MCF 10A (cell line): ENCODE data around the gene CCDC6. TPM values are rescaled to one million over a fixed set of nuclear protein-coding genes. Genes with fewer than 3 reads are reported as not detected.
A peak's percentile ranks its signal among the peaks of the same experiment; 100 is the strongest.

Source experiments
- BruUV-seq: library from RNA; stranded (reverse); fragments of 400-500 nt; replicated peaks from 2 replicates; lab custom pipeline; 2021; lab: Mats Ljungman, UMichigan
- CTCF ChIA-PET: fragments of 300-600 bp; sonication (Branson Sonifier 250); formaldehyde crosslinking; extraction: SDS; loops from one replicate; lab custom pipeline; 2021; ENCODE audit warnings: antibody characterized with exemption, inconsistent platforms; lab: Yijun Ruan, JAX
- POLR2A ChIA-PET: fragments of 300-600, 350-650 bp; sonication (Branson Sonifier 250); formaldehyde crosslinking; extraction: SDS; loops from one replicate; lab custom pipeline; 2020; ENCODE audit warnings: antibody characterized with exemption, inconsistent platforms; lab: Yijun Ruan, JAX
- DNase-seq: peaks from one replicate; pipeline ENCODE4 v3.0.0-alpha.2; 2018; ENCODE audit not compliant: unreplicated experiment
- H3K27ac Mint-ChIP-seq: one replicate; pipeline ENCODE4 v1.8.0; 2022; ENCODE audit warnings: mild to moderate bottlenecking, low read depth, mixed read lengths; ENCODE audit not compliant: unreplicated experiment
- H3K27me3 Mint-ChIP-seq: one replicate; pipeline ENCODE4 v1.8.0; 2022; ENCODE audit warnings: mixed read lengths; ENCODE audit not compliant: insufficient read depth, unreplicated experiment
- H3K36me3 Mint-ChIP-seq: one replicate; pipeline ENCODE4 v1.8.0; 2022; ENCODE audit warnings: mild to moderate bottlenecking, moderate library complexity, mixed read lengths; ENCODE audit not compliant: insufficient read depth, unreplicated experiment
- H3K4me1 Mint-ChIP-seq: one replicate; pipeline ENCODE4 v1.8.0; 2022; ENCODE audit warnings: mixed read lengths; ENCODE audit not compliant: insufficient read depth, unreplicated experiment
- H3K4me3 Mint-ChIP-seq: one replicate; pipeline ENCODE4 v1.8.0; 2022; ENCODE audit warnings: mild to moderate bottlenecking, moderate library complexity, mixed read lengths; ENCODE audit not compliant: unreplicated experiment
- H3K9me3 Mint-ChIP-seq: one replicate; pipeline ENCODE4 v1.8.0; 2022; ENCODE audit warnings: mixed read lengths; ENCODE audit not compliant: unreplicated experiment
- intact Hi-C: fragments of 100-400 bp; cut with micrococcal nuclease; formaldehyde crosslinking; loops from 2 replicates; pipeline ENCODE4 v1.14.1; 2022
- total RNA-seq: library from RNA; stranded (reverse); gene quantifications from 2 replicates; pipeline ENCODE4 v1.2.3, GENCODE V29; 2022
- TF ChIP-seq, protein P1 (sequence below): fragments of 200-600 bp; IDR thresholded peaks from one replicate; pipeline ENCODE4 v1.8.0; 2022; ENCODE audit warnings: antibody characterized with exemption, mild to moderate bottlenecking; ENCODE audit not compliant: unreplicated experiment

CCDC6 gene
- total RNA-seq, 1 experiment from 2014 or later: 66.4 TPM

DNA sequence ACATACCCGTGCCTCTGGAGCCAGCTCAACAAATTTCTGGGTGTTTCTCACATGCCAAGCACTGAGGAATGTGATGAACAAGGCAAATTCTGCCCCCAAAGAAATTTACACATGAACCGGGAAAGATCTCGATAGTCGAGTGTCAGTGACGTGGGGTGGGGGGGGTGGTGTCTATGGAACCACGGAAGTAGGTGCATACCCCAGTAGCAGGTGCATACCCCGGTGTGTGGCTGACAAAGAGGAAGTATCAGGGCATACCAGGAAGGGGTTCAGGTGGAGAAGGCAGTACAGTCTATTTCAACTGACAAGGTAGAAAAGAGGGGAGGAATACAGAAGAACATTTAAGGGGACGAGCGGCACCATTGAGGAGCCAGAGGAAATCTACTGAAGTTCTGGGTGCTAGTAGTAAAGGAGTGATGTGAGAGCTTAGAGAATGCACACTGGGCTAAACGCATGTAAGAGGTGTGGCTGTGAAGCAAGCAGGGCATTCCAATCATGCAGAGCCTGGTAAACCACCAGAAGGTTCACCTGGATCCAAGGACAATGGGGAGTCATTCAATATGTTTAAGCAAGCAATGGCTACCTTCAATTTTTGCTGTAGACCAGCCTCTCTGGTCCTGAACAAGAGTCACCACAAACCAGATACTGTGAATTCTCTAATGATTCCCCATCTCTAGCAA is 6.2 kb downstream of the CCDC6 start:
- ChIA-PET CTCF (interaction anchor here (0.6 to 4.4 kb wide), 5 partner anchors 35 to 275 kb away, joined by 4 to 25 read pairs (median 5); no protein-coding TSS in a partner anchor), POLR2A (interaction anchor here (0.6 to 9.8 kb wide), 5 partner anchors 15 to 1202 kb away, joined by 3 to 130 read pairs (median 3); partner anchors contain the start of gene CDK1)
- Mint-ChIP-seq H3K27me3 (no peaks in the 10 kb centered on the region), H3K4me3 (peak overlapping the region; percentile 59), H3K4me1 (peaks cover 66% of the 10 kb centered on the region), H3K9me3 (no peaks in the 10 kb centered on the region), H3K36me3 (peaks cover 13% of the 10 kb centered on the region), H3K27ac (peak overlapping the region; percentile 92)
- intact Hi-C loops: no loop called here
- TF ChIP-seq, protein P1, sequence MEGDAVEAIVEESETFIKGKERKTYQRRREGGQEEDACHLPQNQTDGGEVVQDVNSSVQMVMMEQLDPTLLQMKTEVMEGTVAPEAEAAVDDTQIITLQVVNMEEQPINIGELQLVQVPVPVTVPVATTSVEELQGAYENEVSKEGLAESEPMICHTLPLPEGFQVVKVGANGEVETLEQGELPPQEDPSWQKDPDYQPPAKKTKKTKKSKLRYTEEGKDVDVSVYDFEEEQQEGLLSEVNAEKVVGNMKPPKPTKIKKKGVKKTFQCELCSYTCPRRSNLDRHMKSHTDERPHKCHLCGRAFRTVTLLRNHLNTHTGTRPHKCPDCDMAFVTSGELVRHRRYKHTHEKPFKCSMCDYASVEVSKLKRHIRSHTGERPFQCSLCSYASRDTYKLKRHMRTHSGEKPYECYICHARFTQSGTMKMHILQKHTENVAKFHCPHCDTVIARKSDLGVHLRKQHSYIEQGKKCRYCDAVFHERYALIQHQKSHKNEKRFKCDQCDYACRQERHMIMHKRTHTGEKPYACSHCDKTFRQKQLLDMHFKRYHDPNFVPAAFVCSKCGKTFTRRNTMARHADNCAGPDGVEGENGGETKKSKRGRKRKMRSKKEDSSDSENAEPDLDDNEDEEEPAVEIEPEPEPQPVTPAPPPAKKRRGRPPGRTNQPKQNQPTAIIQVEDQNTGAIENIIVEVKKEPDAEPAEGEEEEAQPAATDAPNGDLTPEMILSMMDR: no peak
- BruUV-seq: no TSS peak
- DNase-seq: no peak

DNA sequence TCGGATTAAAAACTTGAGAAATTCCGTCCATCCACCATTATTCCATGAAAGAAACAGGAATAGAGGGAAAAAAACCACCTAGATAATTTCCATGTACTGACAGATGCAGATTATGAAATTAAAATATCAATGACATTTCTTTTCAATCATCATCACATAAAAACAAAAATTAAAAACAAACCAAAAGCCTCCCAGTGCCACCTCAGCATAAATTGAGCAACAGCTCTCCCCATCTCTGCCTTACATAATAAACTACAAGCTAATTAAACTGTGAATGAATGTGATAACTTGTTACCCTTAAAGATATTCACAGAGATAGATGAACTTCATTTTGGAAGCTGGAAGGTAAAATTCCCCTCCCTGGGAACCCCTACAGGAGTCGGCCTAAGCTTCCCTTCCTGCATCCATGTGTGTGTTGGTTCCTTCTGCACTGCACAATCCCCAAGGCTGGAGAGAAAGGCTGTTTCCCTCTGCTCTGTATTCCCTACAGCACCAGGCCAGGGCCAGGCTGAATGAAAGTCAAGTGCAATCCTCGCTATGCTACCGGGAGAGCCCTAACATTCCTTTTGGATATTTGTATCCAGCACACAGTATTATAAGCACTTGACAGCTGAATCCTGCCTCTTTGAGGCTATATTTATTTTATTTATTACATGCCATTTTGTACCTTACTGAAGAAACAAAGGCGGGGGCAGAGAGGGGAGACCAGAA is 8.1 kb downstream of the CCDC6 start:
- no TSS peak for BruUV-seq
- ChIA-PET CTCF (interaction anchor here (0.9 to 4.4 kb wide), 2 partner anchors 28 to 33 kb away, joined by 4 to 25 read pairs; no protein-coding TSS in a partner anchor), POLR2A (interaction anchor here (0.7 to 1.9 kb wide), 4 partner anchors 8 to 35 kb away, joined by 3 to 11 read pairs (median 6); partner anchors contain the start of gene CCDC6)
- Mint-ChIP-seq H3K4me3 (no peak overlapping the region), H3K27ac (no peak overlapping the region), H3K36me3 (peaks cover 6% of the 10 kb centered on the region), H3K27me3 (no peaks in the 10 kb centered on the region), H3K4me1 (peaks cover 61% of the 10 kb centered on the region), H3K9me3 (no peaks in the 10 kb centered on the region)
- no peak for DNase-seq
- TF ChIP-seq, protein P1: no peak
- intact Hi-C loops: no loop called here

DNA sequence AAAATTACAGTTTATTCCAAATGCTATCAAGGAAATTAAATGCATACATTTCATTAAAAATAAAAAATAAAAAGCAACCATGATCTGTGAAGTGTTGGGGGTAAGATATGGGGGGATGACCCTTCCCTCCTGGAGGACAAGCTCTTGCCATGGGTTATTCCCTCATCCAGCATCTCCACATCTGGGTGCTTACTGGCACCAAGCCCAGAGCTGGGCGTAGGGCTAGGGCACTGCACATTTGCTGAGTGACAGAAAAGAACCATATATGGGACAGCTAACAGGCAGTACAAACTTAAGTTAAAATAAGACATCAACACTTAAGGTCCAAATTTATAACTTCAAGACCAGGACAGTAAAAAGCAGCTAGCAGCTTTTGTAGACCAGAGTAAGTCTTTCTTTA is 10.2 kb downstream of the CCDC6 start:
- H3K4me1 Mint-ChIP-seq: peaks cover 52% of the 10 kb centered on the region
- H3K27ac Mint-ChIP-seq: no peak overlapping the region

More for the DNA sequence above, 10.2 kb downstream of the CCDC6 start:
- Mint-ChIP-seq H3K4me3 (no peak overlapping the region), H3K36me3 (peaks cover 6% of the 10 kb centered on the region), H3K27me3 (no peaks in the 10 kb centered on the region), H3K9me3 (no peaks in the 10 kb centered on the region)
- peak; percentile 38 for DNase-seq
- TF ChIP-seq, protein P1: no peak
- ChIA-PET POLR2A (interaction anchor here (0.6 to 2.4 kb wide), 6 partner anchors 9 to 363 kb away, joined by 3 to 13 read pairs (median 5); partner anchors contain the start of gene CCDC6), CTCF (interaction anchor here (0.7 to 6.0 kb wide), 4 partner anchors 10 to 126 kb away, joined by 3 to 41 read pairs (median 12); partner anchors contain the start of gene CCDC6)
- intact Hi-C loops: no loop called here
- BruUV-seq: no TSS peak
